HG03108 (cell line): ENCODE data around the gene ASTN2.
"Not testable (repeated sequence)": the region's sequence is repeated elsewhere in the genome, so short reads cannot be mapped to it uniquely, and the experiment has no call there.

ENCODE experiments used
- ATAC-seq: cut with Tn5 transposase; IDR thresholded peaks from one replicate; pipeline ENCODE4 v1.9.1; 2021; ENCODE audit warnings: moderate library complexity; ENCODE audit not compliant: unreplicated experiment

Gene ASTN2

GRCh38 chr9:116895961-116896360, 518.9 kb downstream of the ASTN2 start:
- ATAC-seq, result no peak

GRCh38 chr9:116891424-116891823, 523.4 kb downstream of the ASTN2 start:
- no peak for ATAC-seq

DNA sequence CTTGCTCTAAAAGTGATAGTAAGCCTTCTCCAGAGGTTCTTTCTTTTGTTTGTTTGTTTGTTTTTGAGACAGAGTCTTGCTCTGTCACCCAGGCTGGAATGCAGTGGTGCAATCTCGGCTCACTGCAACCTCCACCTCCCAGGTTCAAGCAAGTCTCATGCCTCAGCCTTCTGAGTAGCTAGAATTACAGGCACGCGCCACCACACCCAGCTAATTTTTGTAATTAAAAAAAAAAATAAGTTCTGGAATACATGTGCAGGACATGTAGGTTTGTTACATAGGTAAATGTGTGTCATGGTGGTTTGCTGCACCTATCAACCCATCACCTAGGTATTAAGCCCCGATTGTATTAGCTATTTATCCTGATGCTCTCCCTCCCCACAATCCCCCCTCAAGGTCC, 526.4 kb downstream of the ASTN2 start:
- ATAC-seq, result not testable (repeated sequence)

GRCh38 chr9:116888066-116888465, 526.8 kb downstream of the ASTN2 start:
- no peak for ATAC-seq

DNA sequence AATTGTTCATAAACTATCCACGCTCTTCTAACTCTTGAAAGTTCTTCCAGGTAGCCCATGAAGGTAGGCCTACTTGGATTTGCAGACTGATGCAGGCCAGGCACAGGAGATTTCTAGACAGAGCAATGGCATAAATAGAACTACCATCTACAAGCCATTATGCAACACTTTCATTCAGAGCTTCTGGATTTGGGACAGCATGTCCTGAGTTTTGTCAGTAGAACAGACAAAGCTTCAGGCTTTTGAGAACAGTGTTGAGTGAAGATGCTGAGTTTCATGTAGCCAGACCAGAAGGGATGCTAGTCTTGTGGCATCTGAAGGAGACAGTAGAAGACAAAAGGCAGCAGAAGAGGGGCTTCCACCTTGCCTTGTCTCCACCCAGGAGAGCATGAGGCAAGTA, 531.2 kb downstream of the ASTN2 start:
- no peak for ATAC-seq

DNA sequence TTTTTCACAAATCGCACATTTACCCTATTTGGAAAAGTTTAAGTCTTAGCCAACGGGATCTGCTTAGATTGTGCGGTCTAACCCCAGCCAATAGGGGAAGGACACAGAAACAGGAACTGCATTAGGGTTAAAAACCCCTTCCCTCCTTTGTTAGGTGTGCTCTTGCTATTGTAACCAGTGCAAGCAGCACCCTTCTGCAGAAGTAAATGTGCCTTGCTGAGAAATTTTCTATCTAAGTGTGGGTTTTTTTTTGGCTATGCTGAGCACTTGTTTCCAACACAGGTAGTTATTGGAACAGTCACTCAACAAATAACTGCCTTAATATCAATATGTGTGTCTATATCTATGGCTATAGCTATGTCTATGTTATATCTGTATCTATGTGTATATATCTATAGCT, 537.8 kb downstream of the ASTN2 start:
- no peak for ATAC-seq

- no peak for ATAC-seq
These were observed 539.3 kb downstream of the ASTN2 start for GRCh38 chr9:116875576-116875975.

- no peak for ATAC-seq
These were observed 540.6 kb downstream of the ASTN2 start for GRCh38 chr9:116873937-116874914.

- ATAC-seq, result no peak
These were observed 541.4 kb downstream of the ASTN2 start for GRCh38 chr9:116873491-116873890.

DNA sequence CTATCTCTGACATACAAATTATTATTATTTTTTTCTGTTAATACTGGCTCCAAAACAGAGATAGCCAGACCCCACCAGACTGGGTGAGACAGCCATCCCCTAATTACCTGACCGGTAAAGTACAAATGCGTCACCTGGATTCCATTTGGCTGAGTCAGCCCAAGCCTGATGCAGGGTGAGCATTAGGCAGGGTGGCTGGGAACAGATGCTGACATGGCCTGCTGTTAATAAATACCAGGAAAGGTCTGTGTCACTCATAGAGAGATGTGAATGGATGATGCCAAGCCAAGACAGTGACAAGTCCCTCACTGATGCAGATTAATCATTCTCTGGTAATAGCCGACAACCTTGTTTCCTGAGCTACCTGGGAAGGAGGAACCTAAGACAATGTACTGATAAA, 544.3 kb downstream of the ASTN2 start:
- no peak for ATAC-seq

DNA sequence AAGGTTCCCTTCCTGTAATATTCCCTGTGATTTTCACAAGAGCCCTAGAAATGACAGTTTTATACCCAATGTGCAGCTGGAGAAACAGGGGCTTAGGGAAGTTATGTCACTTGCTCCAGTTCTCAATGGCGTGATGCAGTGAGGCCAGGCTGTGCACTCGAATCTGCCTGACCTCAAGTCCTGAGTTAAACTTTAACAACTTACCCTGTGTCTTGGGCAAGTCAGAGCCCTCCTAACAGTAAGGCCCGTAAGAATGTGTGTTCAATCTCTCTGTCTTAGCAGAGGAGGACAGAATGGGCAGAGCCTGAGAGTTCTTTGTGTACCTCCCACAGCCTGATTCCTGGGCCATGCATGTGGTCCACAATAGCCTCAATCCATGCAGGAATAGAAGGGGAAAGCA, 546.7 kb downstream of the ASTN2 start:
- no peak for ATAC-seq

GRCh38 chr9:116861321-116861720, 553.5 kb downstream of the ASTN2 start:
- no peak for ATAC-seq

DNA sequence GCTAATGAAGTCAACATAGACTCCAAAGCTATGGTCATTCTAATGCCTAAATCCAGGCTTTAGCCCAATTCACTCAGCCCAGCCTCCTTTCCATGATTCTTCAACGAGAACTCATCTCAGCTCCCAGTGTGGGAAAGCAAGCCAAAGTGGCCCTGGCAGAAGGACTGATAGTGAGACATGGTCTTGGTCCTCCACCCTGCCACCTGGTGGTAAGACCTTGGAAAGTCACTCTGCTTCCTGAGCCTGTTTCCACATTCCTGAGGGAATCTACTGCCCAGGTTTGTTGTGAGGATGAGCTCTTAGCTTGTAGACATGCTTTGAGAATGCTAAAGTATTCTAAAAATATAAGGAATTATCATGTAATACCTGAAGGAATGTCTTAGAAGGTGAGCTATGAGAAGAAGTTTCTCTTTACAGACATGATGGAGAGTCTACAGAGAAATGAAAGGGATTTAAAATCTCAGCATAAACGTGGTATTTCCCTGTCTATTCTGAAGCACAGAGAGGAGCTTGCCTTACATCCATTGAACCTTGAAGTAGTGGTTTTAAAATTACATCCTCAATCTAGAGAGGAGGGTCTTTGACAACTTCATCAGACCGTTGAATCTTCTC, 554.2 kb downstream of the ASTN2 start:
- ATAC-seq, result no peak

- ATAC-seq, result no peak
These were observed 555.1 kb downstream of the ASTN2 start for GRCh38 chr9:116859763-116860162.

DNA sequence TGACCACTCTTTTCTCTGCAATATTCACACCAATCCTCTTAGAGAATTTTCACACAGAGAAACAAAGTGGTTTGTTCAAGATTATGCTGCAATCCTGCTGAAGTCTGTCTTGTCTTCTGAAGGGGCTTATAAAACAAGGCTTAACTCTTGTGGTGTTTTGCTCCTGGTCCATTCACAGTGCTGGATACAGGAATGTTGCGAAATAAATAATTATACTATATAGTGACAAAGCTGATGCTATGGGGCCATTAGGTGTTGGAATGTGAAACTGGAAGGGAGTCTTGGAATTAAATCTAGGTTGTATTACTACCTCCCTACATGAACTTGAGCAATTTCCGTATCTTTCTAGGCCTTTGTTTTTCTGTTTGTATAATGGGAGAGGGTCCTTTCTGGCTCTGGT, 557.5 kb downstream of the ASTN2 start:
- ATAC-seq, result no peak

DNA sequence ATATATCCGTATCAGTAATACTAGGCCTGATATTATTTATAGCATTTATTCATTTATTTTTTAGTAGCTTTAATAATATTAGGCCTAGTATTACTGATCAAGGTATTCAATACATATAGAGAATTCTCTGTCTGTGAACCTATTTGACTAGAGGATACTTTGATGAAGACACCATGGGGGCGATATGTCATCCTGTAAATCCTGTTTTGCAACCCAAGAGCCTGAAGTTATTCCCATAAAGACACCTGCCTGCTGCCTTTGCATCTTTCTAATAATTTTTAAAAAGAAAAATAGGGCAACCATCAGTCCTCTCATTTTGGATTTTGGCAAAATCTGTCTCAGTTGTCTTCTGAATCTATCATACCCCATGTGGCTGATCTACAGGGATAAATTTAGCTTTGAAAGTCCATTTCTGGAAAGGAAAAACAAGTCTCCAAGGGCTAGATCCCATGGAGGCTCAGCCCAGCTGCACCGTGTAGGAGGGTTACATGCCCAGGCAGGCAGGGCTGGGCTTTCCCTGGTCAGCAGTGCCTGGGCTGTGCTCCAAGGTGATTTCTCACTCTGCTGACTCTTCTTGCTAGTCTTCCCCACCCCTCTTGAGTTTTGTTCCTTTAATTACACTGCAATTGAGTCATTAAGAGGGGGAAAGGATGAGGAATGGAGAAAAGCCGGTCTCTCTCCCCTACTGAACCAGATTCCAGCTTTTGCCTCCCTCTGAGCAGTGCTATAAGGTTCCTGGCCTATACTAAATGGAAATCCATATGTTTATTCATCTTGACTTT, 558.8 kb downstream of the ASTN2 start:
- no peak for ATAC-seq

GRCh38 chr9:116849721-116850120, 565.1 kb downstream of the ASTN2 start:
- no peak for ATAC-seq

- ATAC-seq, result no peak
These were observed 570.2 kb downstream of the ASTN2 start for GRCh38 chr9:116844621-116845020.

DNA sequence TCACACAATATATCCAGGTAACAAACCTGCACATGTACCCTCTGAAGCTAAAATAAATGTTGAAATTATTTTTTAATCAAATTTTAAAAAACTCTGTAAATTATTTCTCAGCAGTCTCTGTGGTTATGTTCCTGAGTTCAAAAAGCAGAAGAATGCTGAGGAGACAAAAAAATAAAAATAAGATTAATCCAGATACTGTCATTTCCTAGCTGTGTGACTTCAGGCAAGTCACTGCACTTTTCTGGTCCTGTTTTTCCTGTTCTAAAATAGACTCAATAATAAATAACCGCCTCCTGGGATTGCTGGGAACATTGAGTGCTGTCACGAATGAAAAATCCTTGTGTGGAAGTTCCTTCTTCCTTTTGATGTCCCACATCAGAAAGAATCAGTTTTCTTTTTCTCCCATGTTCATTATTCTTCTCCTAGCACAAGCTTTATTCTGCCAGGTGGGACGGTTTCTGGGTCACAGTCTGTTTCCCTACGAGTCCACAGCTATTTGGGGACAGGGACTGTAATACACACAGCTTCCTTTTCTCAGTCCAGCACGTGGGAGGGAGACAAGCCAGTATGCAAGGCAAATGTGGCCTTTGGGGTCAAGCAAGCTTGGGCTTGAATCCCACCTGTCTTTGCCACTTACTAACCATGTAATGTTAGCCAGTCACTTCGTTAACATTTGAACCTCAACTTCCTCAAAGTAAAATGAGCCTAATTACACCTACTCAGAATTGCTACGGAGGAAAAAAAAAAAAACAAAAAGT, 570.8 kb downstream of the ASTN2 start:
- ATAC-seq, result no peak

DNA sequence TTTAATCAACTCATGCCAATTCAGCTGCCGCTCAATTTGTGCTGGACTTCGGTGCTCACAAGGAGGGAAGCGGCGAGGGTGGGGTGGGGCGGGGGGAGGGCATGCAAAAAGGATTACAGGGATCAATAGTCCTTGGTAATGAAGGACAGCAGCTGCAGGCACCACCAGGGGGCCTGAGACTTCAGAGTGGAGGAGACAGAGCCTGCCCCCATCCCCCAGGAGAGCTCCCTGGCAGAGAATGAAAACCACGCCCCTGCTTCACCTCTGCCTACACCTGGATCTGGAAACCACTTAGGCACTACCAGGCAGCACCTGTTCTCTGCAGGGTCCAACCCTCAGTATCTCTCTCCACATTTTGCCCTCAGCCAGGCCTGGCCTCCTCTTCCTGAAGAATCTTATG, 572.2 kb downstream of the ASTN2 start:
- ATAC-seq, result no peak

DNA sequence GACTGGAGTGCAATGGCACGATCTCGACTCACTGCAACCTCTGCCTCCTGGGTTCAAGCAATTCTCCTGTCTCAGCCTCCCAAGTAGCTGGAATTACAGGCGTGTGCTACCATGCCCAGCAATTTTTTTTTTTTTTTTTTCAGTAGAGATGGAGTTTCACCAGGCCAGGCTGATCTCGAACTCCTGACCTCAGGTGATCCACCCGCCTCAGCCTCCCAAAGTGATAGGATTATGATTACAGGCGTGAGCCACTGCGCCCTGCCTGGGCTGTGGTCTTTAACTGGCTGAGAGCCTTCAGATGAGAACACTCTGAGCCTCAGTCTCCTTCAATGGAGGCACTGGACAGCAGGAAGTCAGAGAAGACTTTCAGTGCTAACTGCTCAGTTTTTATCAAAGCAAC, 576.4 kb downstream of the ASTN2 start:
- not testable (repeated sequence) for ATAC-seq
